ENCODE results near the gene PREX1.

- TF ChIP-seq JUND (IDR thresholded peaks at IDR 0.05) (no peak), SMC3 (IDR thresholded peaks at IDR 0.05; ENCODE audit: low read depth, low read length) (no peak), EP300 (IDR thresholded peaks at IDR 0.05; ENCODE audit: borderline replicate concordance in 1 of 2, low read depth in 1 of 2, low read length in 1 of 2) (no peak), MAX (IDR thresholded peaks at IDR 0.05; ENCODE audit: low read depth) (no peak), USF2 (IDR thresholded peaks at IDR 0.05; ENCODE audit: borderline replicate concordance, low read depth, low read length) (no peak), CTCF (IDR thresholded peaks at IDR 0.05) (no peak), YY1 (IDR thresholded peaks at IDR 0.05; ENCODE audit: low read depth) (no peak), RFX5 (IDR thresholded peaks at IDR 0.05; ENCODE audit: low read length) (no peak), TCF12 (IDR thresholded peaks at IDR 0.05) (no peak), SIN3A (IDR thresholded peaks at IDR 0.05; ENCODE audit: borderline replicate concordance, low read depth, low read length) (no peak), FOXJ3 (CRISPR knock-in tag; IDR thresholded peaks at IDR 0.05) (no peak)
These were observed 202.5 kb downstream of the PREX1 start for GRCh38 chr20:48625136-48625900.
